GM18526 (cell line): ENCODE measurements around the gene EMP3.

Source experiments
- POLR2A ChIP-seq: IDR thresholded peaks from 3 replicates; pipeline ENCODE4 v1.6.1; 2011; ENCODE audit not compliant: insufficient read length; ENCODE audit errors: extremely low read depth

EMP3 gene

GRCh38 chr19:48379058-48379457 lies 53.7 kb downstream of the EMP3 start:
- TF ChIP-seq POLR2A = no peak
